Aorta (tissue), 5 donors: ENCODE results near the gene PTPRN2. TPM values are rescaled to one million over a fixed set of nuclear protein-coding genes. Genes with fewer than 3 reads are reported as not detected.
A peak's percentile ranks its signal among the peaks of the same experiment; 100 is the strongest.

ENCODE experiments used
- ATAC-seq: fragments of 200-7000 bp; cut with Tn5 transposase; one replicate; pipeline ENCODE4 v1.9.1; 2022; ENCODE audit warnings: moderate library complexity; ENCODE audit not compliant: low FRiP score
- DNase-seq, 2 donors: peaks; one replicate each; pipeline ENCODE4 v3.0.0-alpha.2; 2020
- H3K27ac ChIP-seq, 2 donors: one replicate each; pipeline ENCODE4 v1.5.1; 2013; ENCODE audit warnings: low read length in 2 of 2, mild to moderate bottlenecking in 2 of 2, moderate library complexity in 2 of 2, control low read depth in 1 of 2, inconsistent platforms in 1 of 2, low read depth in 1 of 2
- H3K27me3 ChIP-seq, 2 donors: one replicate each; pipeline ENCODE4 v1.6.1; 2013; ENCODE audit warnings: control low read depth in 1 of 2, low read length in 1 of 2, mild to moderate bottlenecking in 1 of 2, moderate library complexity in 1 of 2; ENCODE audit not compliant: insufficient read depth in 2 of 2, control insufficient read depth in 1 of 2
- H3K36me3 ChIP-seq, 2 donors: one replicate each; pipeline ENCODE4 v1.6.1; 2013; ENCODE audit warnings: control low read depth in 1 of 2, low read length in 1 of 2, mild to moderate bottlenecking in 1 of 2; ENCODE audit not compliant: insufficient read depth in 2 of 2, control insufficient read depth in 1 of 2
- H3K4me1 ChIP-seq, 2 donors: one replicate each; pipeline ENCODE4 v1.6.1; 2013; ENCODE audit warnings: low read length in 2 of 2, control low read depth in 1 of 2, mild to moderate bottlenecking in 1 of 2, moderate library complexity in 1 of 2; ENCODE audit not compliant: insufficient read depth in 2 of 2, control insufficient read depth in 1 of 2
- H3K4me3 ChIP-seq, 2 donors: one replicate each; pipeline ENCODE4 v1.5.1; 2013; ENCODE audit warnings: low read length in 2 of 2, control low read depth in 1 of 2, mild to moderate bottlenecking in 1 of 2
- H3K9me3 ChIP-seq: one replicate; pipeline ENCODE4 v1.6.1; 2013; ENCODE audit warnings: mild to moderate bottlenecking, low read length; ENCODE audit not compliant: control insufficient read depth
- WGBS, 2 donors: extraction: QIAGEN DNeasy Blood & Tissue Kit; methylation state at CpG; one replicate each; pipeline ENCODE4 v1.1.7; 2013; 5-methylcytosine and 5-hydroxymethylcytosine counted together
- intact Hi-C, 2 donors: fragments of 100-400 bp; cut with DNase I; formaldehyde crosslinking; loops; one replicate each; pipeline versions ENCODE4 v1.14.2 to v1.15.0; 2022
- polyA plus RNA-seq, 2 donors: library from polyadenylated mRNA; stranded (reverse); fragments of 200-250 nt; gene quantifications; one replicate each; pipeline ENCODE4 v1.2.3, GENCODE V29; 2013
- total RNA-seq, 2 donors: library from RNA; stranded (reverse); fragmentation: NEBNext Ultra II Directional; extraction: Animal tissue kit (Norgen Biotek cat#: 25700); gene quantifications; one replicate each; pipeline ENCODE4 v1.2.1, GENCODE V29; 2021
- donor health status: healthy with polysubstance abuse.
- donor health status: Bipolar disorder and iron deficiency.
- donor health status: DM: no; HTN: no; CAD: no.
- donor health status: DM: no; HTN: no; CAD: no.
- donor health status: DM: yes; HTN: yes; CAD: no.

PTPRN2 gene
- total and polyA plus RNA-seq, 4 donors, result 0.67 to 3.3 (median 1.4) TPM

DNA sequence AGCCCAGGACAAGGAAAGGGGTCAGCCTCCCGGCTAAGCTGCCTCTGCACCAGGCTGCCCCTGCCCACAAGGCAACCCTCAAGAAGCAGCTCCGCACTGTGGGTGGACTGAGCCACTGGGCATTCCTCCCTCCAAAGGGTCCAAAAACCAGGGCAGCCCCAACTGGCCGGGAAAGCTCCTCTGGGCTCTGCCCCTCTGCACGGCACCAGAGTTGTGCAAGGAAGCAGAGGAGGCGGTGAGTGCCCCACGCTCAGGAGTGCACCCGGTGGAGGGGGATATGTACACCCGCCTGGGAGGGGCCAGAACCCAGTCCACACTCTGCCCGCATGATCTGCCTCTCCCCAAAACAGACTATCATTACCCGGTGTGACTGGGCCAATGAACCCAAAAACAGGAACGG lies 43.8 kb downstream of the PTPRN2 start:
- no peak for ATAC-seq
- H3K27me3 ChIP-seq, result no peaks in the 10 kb centered on the region
- no peak overlapping the region for H3K27ac ChIP-seq
- WGBS, 2 donors, result 86 to 88% methylated on average over 11 of the region's 11 CpGs
- no peaks in the 10 kb centered on the region for H3K4me1 ChIP-seq
- H3K9me3 ChIP-seq, result no peaks in the 10 kb centered on the region
- DNase-seq, result no peak
- no peak overlapping the region for H3K4me3 ChIP-seq
- H3K36me3 ChIP-seq, result no peaks in the 10 kb centered on the region
- intact Hi-C loops, result no loop called here

DNA sequence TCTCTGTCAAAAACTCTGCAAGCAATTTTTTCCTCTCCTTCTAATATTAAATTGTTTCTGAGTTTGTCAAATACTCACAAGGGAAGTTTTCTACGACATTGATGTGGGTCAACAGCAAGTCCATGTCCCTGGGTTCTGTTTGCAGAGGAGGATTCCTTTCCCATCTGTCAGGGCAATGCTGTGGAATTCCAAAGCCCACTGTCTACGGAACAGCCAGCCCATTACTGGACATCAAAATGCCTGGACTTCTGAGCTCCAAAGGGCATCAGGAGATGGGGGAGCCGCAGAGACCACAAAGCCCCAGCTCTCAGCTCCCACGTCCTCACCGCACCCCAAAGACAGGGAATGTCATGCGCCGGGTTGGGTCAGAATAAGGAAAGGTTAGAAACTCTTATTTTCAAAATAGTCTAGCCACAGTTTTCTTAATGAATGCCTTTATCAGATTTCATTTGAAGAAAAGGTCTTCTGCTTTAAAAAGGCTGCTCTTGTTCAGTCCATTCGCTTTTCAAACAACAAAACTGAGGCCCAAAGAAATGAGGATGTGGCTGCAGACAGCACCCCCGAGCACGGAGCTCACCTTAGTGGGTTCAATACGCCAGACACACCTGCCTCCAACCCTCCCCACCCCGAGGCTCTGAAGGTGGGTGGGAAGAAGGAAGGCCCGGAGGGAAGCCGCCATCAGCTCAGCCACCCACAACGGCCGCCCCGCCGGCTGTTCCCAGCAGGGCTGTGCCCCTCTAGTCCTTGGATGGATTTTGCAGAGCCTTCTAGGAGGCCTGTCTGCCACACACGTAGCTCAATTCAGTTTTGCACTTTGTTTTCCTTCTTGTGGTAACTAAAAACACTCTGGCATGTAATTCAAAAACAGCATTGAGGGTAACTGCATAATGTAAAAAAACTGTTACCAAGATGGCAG lies 44.7 kb downstream of the PTPRN2 start:
- no peaks in the 10 kb centered on the region for H3K9me3 ChIP-seq
- ATAC-seq (no peak), DNase-seq (no peak)
- no peak overlapping the region for H3K4me3 ChIP-seq
- no peak overlapping the region for H3K27ac ChIP-seq
- no peaks in the 10 kb centered on the region for H3K27me3 ChIP-seq
- no peaks in the 10 kb centered on the region for H3K36me3 ChIP-seq
- no peaks in the 10 kb centered on the region for H3K4me1 ChIP-seq
- WGBS, 2 donors, result 70 to 74% methylated on average over 19 of the region's 19 CpGs
- intact Hi-C loops, result no loop called here

DNA sequence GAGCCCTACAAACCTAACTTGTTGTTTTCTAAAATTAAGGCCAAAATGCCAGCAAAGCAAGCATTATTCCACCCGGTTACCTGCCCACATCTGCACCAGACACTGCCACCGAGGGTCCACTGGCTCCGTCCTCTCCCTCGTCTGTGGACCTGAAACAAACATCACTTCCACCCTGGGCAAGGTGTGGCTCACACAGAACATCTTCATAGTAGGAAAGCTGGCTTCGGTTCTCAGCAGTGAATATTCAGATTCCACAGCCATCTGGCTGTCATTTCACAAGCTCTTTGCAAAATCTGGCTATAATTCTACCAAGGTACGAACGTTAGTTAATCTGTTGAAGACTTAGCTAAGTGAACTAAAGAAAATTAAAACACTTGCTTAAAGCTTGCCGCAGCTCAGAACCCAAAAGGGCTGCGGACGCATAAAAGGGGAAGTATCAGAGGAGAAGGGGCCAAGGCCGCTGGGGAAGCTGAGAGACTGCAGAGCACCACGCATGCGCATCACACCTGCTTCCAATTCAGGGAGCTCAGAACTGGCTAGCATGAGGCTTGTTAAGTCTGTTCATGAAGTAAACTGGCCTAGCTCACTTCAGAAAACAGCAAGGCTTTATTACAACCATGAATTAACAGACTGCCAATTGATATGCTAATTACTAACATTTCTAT lies 46.1 kb downstream of the PTPRN2 start:
- no peaks in the 10 kb centered on the region for H3K9me3 ChIP-seq
- intact Hi-C loops, result no loop called here
- WGBS, 2 donors, result 68 to 72% methylated on average over 13 of the region's 13 CpGs
- ATAC-seq (no peak), DNase-seq (no peak)
- H3K36me3 ChIP-seq, result no peaks in the 10 kb centered on the region
- no peak overlapping the region for H3K4me3 ChIP-seq
- no peak overlapping the region for H3K27ac ChIP-seq
- no peaks in the 10 kb centered on the region for H3K4me1 ChIP-seq
- no peaks in the 10 kb centered on the region for H3K27me3 ChIP-seq

DNA sequence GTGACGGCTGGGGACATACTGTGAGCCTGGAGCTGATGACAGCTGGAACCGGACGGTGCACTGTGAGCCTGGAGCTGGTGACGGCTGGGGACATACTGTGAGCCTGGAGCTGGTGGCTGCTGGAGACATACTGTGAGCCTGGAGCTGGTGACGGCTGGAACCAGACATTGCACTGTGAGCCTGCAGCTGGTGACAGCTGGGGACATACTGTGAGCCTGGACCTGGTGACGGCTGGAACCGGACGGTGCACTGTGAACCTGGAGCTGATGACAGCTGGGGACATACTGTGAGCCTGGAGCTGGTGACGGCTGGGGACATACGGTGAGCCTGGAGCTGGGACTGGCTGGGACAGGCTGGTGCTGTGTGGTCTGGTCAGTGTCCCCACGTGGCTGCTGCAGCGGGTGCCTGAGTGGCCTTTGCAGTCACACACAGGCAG lies 47.9 kb downstream of the PTPRN2 start:
- intact Hi-C loops, result no loop called here
- 61 to 64% methylated on average over 12 of the region's 12 CpGs for WGBS, 2 donors
- ATAC-seq (no peak), DNase-seq (no peak)
- Histone ChIP-seq H3K4me1 (no peaks in the 10 kb centered on the region), H3K27ac (no peak overlapping the region), H3K4me3 (no peak overlapping the region), H3K9me3 (no peaks in the 10 kb centered on the region), H3K36me3 (no peaks in the 10 kb centered on the region), H3K27me3 (no peaks in the 10 kb centered on the region)

DNA sequence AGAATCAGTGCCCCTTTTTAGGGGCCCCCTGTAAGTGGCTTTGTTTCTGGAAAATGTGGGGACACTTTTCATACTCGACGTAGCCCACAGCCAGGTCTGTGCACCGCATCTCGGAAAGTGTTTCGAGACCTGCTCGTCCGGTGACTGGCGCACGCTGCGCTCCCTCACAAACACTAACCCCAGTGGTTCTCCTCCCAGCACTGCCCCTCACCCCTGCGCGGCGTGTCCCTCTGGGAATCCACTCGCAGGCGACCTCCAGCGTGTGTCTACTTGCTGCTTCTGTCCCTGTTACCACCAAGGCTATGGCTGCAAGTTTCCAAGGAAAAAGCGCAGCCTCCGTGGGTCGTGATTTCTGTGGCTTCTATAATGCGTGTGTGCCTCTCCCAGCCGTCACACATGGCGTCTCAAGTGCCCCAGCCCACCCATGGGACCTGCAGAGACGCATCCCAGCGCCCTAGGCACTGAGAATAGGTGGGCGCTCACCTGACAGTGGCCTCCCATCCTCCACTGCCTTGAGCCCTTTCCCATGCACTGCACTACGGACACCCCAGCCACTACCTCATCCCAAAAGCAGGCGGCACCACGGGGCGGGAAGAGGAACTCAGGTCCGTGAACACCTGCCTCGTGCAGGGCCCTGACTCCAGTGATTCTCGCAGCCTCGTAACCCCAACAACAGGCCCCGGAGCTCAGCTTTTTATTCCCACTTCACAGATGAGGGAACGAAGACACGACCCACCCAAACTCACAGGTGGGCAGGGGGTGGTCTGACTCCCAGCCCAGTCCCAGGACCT lies 49.3 kb downstream of the PTPRN2 start:
- Histone ChIP-seq H3K4me1 (no peaks in the 10 kb centered on the region), H3K36me3 (no peaks in the 10 kb centered on the region), H3K4me3 (no peak overlapping the region), H3K27me3 (no peaks in the 10 kb centered on the region), H3K9me3 (no peaks in the 10 kb centered on the region), H3K27ac (no peak overlapping the region)
- ATAC-seq (peak; percentile 23), DNase-seq (no peak)
- intact Hi-C loops, result no loop called here
- WGBS, 2 donors, result 84 to 85% methylated on average over 36 of the region's 36 CpGs

DNA sequence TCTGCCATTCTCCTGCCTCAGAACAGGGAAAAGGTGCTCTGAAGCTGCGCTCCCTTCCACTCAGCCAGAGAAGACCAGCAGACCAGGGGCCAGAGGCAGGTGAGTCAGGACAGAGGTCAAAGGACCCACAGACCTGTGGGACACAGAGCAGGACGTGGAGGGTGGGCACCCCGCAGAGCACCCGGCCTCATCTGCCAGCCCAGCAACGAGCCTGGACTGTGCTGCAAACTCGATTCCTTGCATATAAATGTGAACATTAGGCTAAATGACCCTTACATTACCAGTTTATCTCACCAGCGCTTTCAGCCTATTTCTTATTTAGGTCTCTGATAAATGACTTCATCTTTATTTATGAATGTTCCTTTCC lies 50.1 kb downstream of the PTPRN2 start:
- Histone ChIP-seq H3K4me1 (no peaks in the 10 kb centered on the region), H3K4me3 (no peak overlapping the region), H3K27me3 (no peaks in the 10 kb centered on the region), H3K36me3 (no peaks in the 10 kb centered on the region), H3K27ac (no peak overlapping the region), H3K9me3 (no peaks in the 10 kb centered on the region)
- no peak for DNase-seq
- intact Hi-C loops, result no loop called here
- 68 to 70% methylated on average over 7 of the region's 7 CpGs for WGBS, 2 donors
- ATAC-seq, result no peak

DNA sequence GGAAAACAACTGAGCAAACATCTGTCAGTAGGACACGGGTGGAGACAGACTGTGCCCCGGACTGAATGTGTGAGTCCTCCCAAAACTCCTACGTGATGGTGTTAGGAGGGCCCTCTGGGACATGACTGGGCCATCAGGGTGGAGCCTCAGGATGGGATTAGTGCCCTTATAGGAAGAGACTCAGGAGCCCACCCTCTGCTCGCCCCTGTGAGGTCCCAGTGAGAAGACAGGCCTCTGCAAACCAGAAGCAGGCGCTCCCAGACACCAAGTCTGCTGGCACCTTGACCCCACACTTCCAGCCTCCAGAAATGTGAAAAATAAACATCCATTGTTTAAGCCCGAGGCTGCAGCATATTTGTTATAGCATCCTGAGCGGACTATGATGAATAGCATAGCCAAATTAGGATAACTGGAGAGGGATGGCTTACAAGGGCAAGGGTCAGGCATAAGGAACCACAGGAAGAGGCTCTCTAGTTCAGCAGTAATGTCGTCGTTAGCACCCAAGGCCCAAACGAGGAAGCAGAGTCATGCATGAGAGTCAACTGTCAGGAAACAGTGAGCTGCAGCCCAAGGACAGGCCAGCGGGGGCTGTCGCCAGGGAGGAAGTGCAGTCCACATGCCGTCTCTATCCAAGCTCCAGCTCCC lies 50.6 kb downstream of the PTPRN2 start:
- intact Hi-C loops, result no loop called here
- Histone ChIP-seq H3K27ac (no peak overlapping the region), H3K36me3 (no peaks in the 10 kb centered on the region), H3K27me3 (no peaks in the 10 kb centered on the region), H3K9me3 (no peaks in the 10 kb centered on the region), H3K4me3 (no peak overlapping the region), H3K4me1 (no peaks in the 10 kb centered on the region)
- DNase-seq (peak in 1 of 2 donors; percentile 0), ATAC-seq (no peak)
- 45% methylated on average over 13 of the region's 13 CpGs for WGBS, 2 donors

DNA sequence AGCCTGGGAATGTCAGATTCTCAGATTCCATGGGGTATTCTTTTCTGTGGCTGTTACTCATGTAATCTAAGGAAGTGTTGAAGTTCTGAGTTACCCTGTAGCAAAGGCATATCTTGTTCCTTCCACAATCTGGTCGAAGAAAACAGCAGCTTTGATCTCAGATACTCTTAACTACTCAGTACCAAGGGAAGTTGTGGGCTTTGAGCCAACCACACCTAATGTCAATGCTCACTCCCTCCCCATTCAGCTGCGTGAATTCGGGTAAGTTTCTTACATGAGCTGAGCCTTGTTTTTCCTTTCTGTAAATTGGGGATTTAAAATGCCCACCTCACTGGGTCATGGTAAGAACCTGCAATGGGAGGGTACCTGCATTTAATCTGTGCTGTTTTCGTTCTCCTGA lies 52.5 kb downstream of the PTPRN2 start:
- H3K9me3 ChIP-seq, result no peaks in the 10 kb centered on the region
- H3K27me3 ChIP-seq, result no peaks in the 10 kb centered on the region
- no peak overlapping the region for H3K27ac ChIP-seq
- WGBS, 2 donors, result 82 to 86% methylated on average over 4 of the region's 4 CpGs
- intact Hi-C loops, result no loop called here
- H3K4me3 ChIP-seq, result no peak overlapping the region
- H3K36me3 ChIP-seq, result no peaks in the 10 kb centered on the region
- ATAC-seq, result no peak
- no peaks in the 10 kb centered on the region for H3K4me1 ChIP-seq
- peak in 1 of 2 donors; percentile 1 for DNase-seq
